Measurements from ENCODE around the gene TBC1D2B.
"Not testable (repeated sequence)": the region's sequence is repeated elsewhere in the genome, so short reads cannot be mapped to it uniquely, and the experiment has no call there.

The TBC1D2B gene

GRCh38 chr15:77998592-77998991 lies 78.9 kb downstream of the TBC1D2B start:
- DNase-seq = no peak

GRCh38 chr15:77997761-77998554 lies 79.6 kb downstream of the TBC1D2B start:
- not testable (repeated sequence) for DNase-seq

- not testable (repeated sequence) for DNase-seq
Measured at GRCh38 chr15:77997221-77997620, 80.3 kb downstream of the TBC1D2B start.

GRCh38 chr15:77996713-77997171 lies 80.8 kb downstream of the TBC1D2B start:
- DNase-seq = not testable (repeated sequence)

GRCh38 chr15:77996226-77996625 lies 81.3 kb downstream of the TBC1D2B start:
- not testable (repeated sequence) for DNase-seq

- not testable (repeated sequence) for DNase-seq
Measured at GRCh38 chr15:77995537-77995918, 82.0 kb downstream of the TBC1D2B start.

GRCh38 chr15:77994893-77995536 lies 82.5 kb downstream of the TBC1D2B start:
- DNase-seq = not testable (repeated sequence)

- DNase-seq = not testable (repeated sequence)
Measured at GRCh38 chr15:77993970-77994693, 83.4 kb downstream of the TBC1D2B start.

- DNase-seq = no peak
Measured at GRCh38 chr15:77993374-77993911, 84.1 kb downstream of the TBC1D2B start.

GRCh38 chr15:77992356-77993222 lies 84.9 kb downstream of the TBC1D2B start:
- no peak for DNase-seq

- DNase-seq = not testable (repeated sequence)
Measured at GRCh38 chr15:77991658-77992201, 85.8 kb downstream of the TBC1D2B start.

GRCh38 chr15:77991029-77991406 lies 86.5 kb downstream of the TBC1D2B start:
- no peak for DNase-seq

GRCh38 chr15:77989296-77990143 lies 88.0 kb downstream of the TBC1D2B start:
- DNase-seq = no peak

GRCh38 chr15:77988347-77989295 lies 88.9 kb downstream of the TBC1D2B start:
- no peak for DNase-seq

- DNase-seq = not testable (repeated sequence)
Measured at GRCh38 chr15:77987765-77988136, 89.8 kb downstream of the TBC1D2B start.

GRCh38 chr15:77986891-77987764 lies 90.4 kb downstream of the TBC1D2B start:
- no peak for DNase-seq

- no peak for DNase-seq
Measured at GRCh38 chr15:77985931-77986480, 91.5 kb downstream of the TBC1D2B start.
